Gastrocnemius medialis (tissue), 4 donors: ENCODE data around the gene POLR3E.

Source experiments
- POLR2A ChIP-seq, 2 donors: fragments of 450-650 bp; IDR thresholded peaks; one replicate each; pipeline ENCODE4 v1.6.1; 2017; ENCODE audit warnings: antibody characterized with exemption in 2 of 2, mild to moderate bottlenecking in 2 of 2, moderate library complexity in 2 of 2
- TF ChIP-seq, protein P1 (sequence below), 5 experiments: fragments of 450-650 bp in 3 of 5; fragments of 200-600 bp in 2 of 5; sonication (generic) in 2 of 5; IDR thresholded peaks in 4 of 5; conservative IDR thresholded peaks in 1 of 5; 1 replicate in 4 of 5; 2 replicates in 1 of 5; pipeline ENCODE4 v1.5.1; 2016 to 2019; ENCODE audit warnings: antibody characterized with exemption in 5 of 5, mild to moderate bottlenecking in 3 of 5, moderate library complexity in 3 of 5

GRCh38 chr16:22352140-22352539 is 54.9 kb downstream of the POLR3E start:
- TF ChIP-seq, protein P1, sequence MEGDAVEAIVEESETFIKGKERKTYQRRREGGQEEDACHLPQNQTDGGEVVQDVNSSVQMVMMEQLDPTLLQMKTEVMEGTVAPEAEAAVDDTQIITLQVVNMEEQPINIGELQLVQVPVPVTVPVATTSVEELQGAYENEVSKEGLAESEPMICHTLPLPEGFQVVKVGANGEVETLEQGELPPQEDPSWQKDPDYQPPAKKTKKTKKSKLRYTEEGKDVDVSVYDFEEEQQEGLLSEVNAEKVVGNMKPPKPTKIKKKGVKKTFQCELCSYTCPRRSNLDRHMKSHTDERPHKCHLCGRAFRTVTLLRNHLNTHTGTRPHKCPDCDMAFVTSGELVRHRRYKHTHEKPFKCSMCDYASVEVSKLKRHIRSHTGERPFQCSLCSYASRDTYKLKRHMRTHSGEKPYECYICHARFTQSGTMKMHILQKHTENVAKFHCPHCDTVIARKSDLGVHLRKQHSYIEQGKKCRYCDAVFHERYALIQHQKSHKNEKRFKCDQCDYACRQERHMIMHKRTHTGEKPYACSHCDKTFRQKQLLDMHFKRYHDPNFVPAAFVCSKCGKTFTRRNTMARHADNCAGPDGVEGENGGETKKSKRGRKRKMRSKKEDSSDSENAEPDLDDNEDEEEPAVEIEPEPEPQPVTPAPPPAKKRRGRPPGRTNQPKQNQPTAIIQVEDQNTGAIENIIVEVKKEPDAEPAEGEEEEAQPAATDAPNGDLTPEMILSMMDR (IDR thresholded peaks at IDR 0.05 in 4 of 5, conservative IDR thresholded peaks at IDR 0.05 in 1 of 5), result no peak
- TF ChIP-seq POLR2A (IDR thresholded peaks at IDR 0.05), result no peak
